Stomach smooth muscle (tissue), 2 donors: ENCODE data around the gene MS4A7.

Source experiments
- H3K27ac ChIP-seq: one replicate; pipeline ENCODE4 v1.7.0; 2013; ENCODE audit warnings: mild to moderate bottlenecking, low read length, inconsistent platforms
- H3K27me3 ChIP-seq, 2 donors: one replicate each; pipeline ENCODE4 v1.7.0; 2013; ENCODE audit warnings: low read length in 2 of 2; ENCODE audit not compliant: insufficient read depth in 2 of 2, control insufficient read depth in 1 of 2
- H3K36me3 ChIP-seq, 2 donors: one replicate each; pipeline ENCODE4 v1.7.0; 2013; ENCODE audit warnings: low read length in 2 of 2; ENCODE audit not compliant: control insufficient read depth in 2 of 2, insufficient read depth in 2 of 2
- H3K4me1 ChIP-seq: one replicate; pipeline ENCODE4 v1.7.0; 2013; ENCODE audit warnings: low read length; ENCODE audit not compliant: control insufficient read depth, insufficient read depth
- H3K4me3 ChIP-seq, 2 donors: one replicate each; pipeline ENCODE4 v1.7.0; 2013; ENCODE audit warnings: low read length in 2 of 2
- H3K9ac ChIP-seq, 2 donors: one replicate each; pipeline ENCODE4 v1.7.0; 2013; ENCODE audit warnings: low read length in 2 of 2, mild to moderate bottlenecking in 1 of 2
- H3K9me3 ChIP-seq, 2 donors: one replicate each; pipeline ENCODE4 v1.7.0; 2013; ENCODE audit warnings: low read length in 2 of 2; ENCODE audit not compliant: control insufficient read depth in 2 of 2
- donor health status: healthy.
- donor health status: Pancreatic carcinoma.

MS4A7 gene

GRCh38 chr11:60394666-60395380 lies 16.5 kb downstream of the MS4A7 start:
- Histone ChIP-seq H3K9ac (no peak overlapping the region), H3K4me1 (no peaks in the 10 kb centered on the region), H3K36me3 (no peaks in the 10 kb centered on the region), H3K9me3 (no peaks in the 10 kb centered on the region), H3K27me3 (no peaks in the 10 kb centered on the region), H3K27ac (no peak overlapping the region), H3K4me3 (no peak overlapping the region)

GRCh38 chr11:60396382-60396781 lies 18.1 kb downstream of the MS4A7 start, which contains the start of gene MS4A14:
Gene MS4A14 (plus strand): TSS chr11:60396459. CDS start chr11:60396579, 120 bp downstream.
- no peaks in the 10 kb centered on the region for H3K36me3 ChIP-seq
- no peak within 1 kb of the TSS for H3K4me3 ChIP-seq
- no peak within 1 kb of the TSS for H3K9ac ChIP-seq
- H3K4me1 ChIP-seq, result no peaks in the 10 kb centered on the region
- H3K27ac ChIP-seq, result no peak within 1 kb of the TSS
- H3K9me3 ChIP-seq, result no peaks in the 10 kb centered on the region
- no peaks in the 10 kb centered on the region for H3K27me3 ChIP-seq

GRCh38 chr11:60396799-60397198 lies 18.5 kb downstream of the MS4A7 start:
- no peaks in the 10 kb centered on the region for H3K4me1 ChIP-seq
- H3K9ac ChIP-seq, result no peak overlapping the region
- no peaks in the 10 kb centered on the region for H3K9me3 ChIP-seq
- H3K4me3 ChIP-seq, result no peak overlapping the region
- no peak overlapping the region for H3K27ac ChIP-seq
- no peaks in the 10 kb centered on the region for H3K36me3 ChIP-seq
- no peaks in the 10 kb centered on the region for H3K27me3 ChIP-seq

GRCh38 chr11:60420015-60420414 lies 41.7 kb downstream of the MS4A7 start:
- no peak overlapping the region for H3K27ac ChIP-seq
- no peak overlapping the region for H3K9ac ChIP-seq
- no peaks in the 10 kb centered on the region for H3K27me3 ChIP-seq
- no peaks in the 10 kb centered on the region for H3K4me1 ChIP-seq
- no peaks in the 10 kb centered on the region for H3K36me3 ChIP-seq
- H3K9me3 ChIP-seq, result no peaks in the 10 kb centered on the region
- no peak overlapping the region for H3K4me3 ChIP-seq

- H3K4me3 ChIP-seq, result no peak overlapping the region
- H3K36me3 ChIP-seq, result no peaks in the 10 kb centered on the region
- no peaks in the 10 kb centered on the region for H3K27me3 ChIP-seq
- no peaks in the 10 kb centered on the region for H3K4me1 ChIP-seq
- H3K9me3 ChIP-seq, result no peaks in the 10 kb centered on the region
- H3K9ac ChIP-seq, result no peak overlapping the region
- H3K27ac ChIP-seq, result no peak overlapping the region
These were observed 44.3 kb downstream of the MS4A7 start for GRCh38 chr11:60422609-60423008.

- Histone ChIP-seq H3K27me3 (no peaks in the 10 kb centered on the region), H3K9me3 (no peaks in the 10 kb centered on the region), H3K36me3 (no peaks in the 10 kb centered on the region), H3K4me3 (no peak overlapping the region), H3K9ac (no peak overlapping the region), H3K27ac (no peak overlapping the region), H3K4me1 (no peaks in the 10 kb centered on the region)
These were observed 50.2 kb downstream of the MS4A7 start for GRCh38 chr11:60428517-60428916.

GRCh38 chr11:60429272-60429671 lies 50.9 kb downstream of the MS4A7 start, which contains the start of gene MS4A5:
Gene MS4A5 (plus strand): TSS chr11:60429572. CDS start chr11:60429675, 103 bp downstream.
- Histone ChIP-seq H3K36me3 (no peaks in the 10 kb centered on the region), H3K27me3 (no peaks in the 10 kb centered on the region), H3K27ac (no peak within 1 kb of the TSS), H3K9ac (no peak within 1 kb of the TSS), H3K9me3 (no peaks in the 10 kb centered on the region), H3K4me1 (no peaks in the 10 kb centered on the region), H3K4me3 (no peak within 1 kb of the TSS)

GRCh38 chr11:60431251-60431650 lies 52.9 kb downstream of the MS4A7 start:
- no peak overlapping the region for H3K4me3 ChIP-seq
- H3K9ac ChIP-seq, result no peak overlapping the region
- no peaks in the 10 kb centered on the region for H3K36me3 ChIP-seq
- no peaks in the 10 kb centered on the region for H3K4me1 ChIP-seq
- H3K27ac ChIP-seq, result no peak overlapping the region
- no peaks in the 10 kb centered on the region for H3K27me3 ChIP-seq
- no peaks in the 10 kb centered on the region for H3K9me3 ChIP-seq

GRCh38 chr11:60433401-60433800 lies 55.1 kb downstream of the MS4A7 start:
- Histone ChIP-seq H3K9ac (no peak overlapping the region), H3K9me3 (no peaks in the 10 kb centered on the region), H3K27me3 (no peaks in the 10 kb centered on the region), H3K27ac (no peak overlapping the region), H3K4me1 (no peaks in the 10 kb centered on the region), H3K4me3 (no peak overlapping the region), H3K36me3 (no peaks in the 10 kb centered on the region)
